HG02870 (cell line): ENCODE results near the gene TMEM209.
"Not testable (repeated sequence)": the region's sequence is repeated elsewhere in the genome, so short reads cannot be mapped to it uniquely, and the experiment has no call there.

ENCODE experiments used
- ATAC-seq: cut with Tn5 transposase; IDR thresholded peaks from one replicate; pipeline ENCODE4 v1.9.1; 2021; ENCODE audit warnings: mild to moderate bottlenecking, moderate library complexity; ENCODE audit not compliant: unreplicated experiment

TMEM209 gene

DNA sequence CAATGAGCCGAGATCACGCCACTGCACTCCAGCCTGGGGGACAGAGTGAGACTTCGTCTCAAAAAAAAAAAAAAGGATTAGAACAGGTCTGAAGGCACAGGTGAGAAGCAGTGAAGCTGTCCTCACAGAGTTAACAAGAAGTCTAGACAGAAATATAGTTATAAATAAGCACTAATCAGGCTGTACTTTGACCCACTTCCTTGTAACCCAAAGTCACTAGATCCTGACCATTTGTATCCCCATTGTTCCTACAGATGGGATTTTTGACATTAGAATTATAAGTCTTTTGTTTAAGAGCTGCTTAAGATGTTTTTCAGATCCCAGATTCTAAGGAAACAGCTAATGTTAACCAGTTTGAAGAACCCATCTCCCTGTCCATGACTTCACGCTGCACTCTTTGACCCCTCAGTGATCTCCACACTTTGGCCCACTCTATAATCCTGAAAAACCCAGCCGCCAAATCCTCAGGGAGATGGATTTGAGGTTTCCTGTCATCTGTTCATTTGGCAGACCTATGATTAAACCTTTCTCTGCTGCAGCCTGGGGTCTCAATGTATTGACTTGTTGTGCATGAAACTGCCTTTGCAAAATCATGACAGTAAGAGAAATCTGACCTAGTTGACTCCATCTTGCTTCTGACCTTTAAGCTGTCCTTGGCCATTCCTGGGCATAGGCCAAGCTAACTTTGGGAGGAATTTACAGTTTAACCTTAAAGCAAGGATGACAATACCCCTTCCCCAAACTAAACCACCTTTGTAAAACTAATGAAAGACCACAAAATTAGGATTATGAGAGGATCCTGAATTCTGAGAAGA lies 13.8 kb upstream of the TMEM209 start:
- ATAC-seq: no peak

GRCh38 chr7:130216750-130217149 lies 11.5 kb upstream of the TMEM209 start:
- no peak for ATAC-seq

- ATAC-seq: no peak
These were observed 10.8 kb upstream of the TMEM209 start for GRCh38 chr7:130216025-130216424.

- ATAC-seq: no peak
These were observed 8.6 kb upstream of the TMEM209 start for GRCh38 chr7:130213828-130214227.

GRCh38 chr7:130210181-130210935 lies 5.2 kb upstream of the TMEM209 start:
- ATAC-seq: no peak

DNA sequence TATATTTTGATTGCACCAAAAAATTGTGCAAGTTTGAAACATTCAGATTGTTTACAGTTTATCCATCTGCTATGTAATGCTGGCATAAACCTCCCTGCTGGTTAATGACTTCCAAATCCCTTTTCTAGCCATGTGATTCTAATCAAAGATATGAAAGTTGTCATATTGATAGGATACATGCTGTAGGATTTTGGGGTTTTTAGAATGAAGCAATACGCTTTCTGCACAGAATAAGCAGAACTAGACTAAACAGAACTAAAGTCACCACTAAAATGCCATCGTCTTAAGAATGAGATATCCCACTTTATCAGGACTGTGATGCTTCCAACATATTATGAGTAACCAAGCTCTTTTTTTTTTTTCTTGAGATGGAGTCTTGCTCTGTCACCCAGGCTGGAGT lies 3.3 kb upstream of the TMEM209 start:
- ATAC-seq: no peak

- ATAC-seq: no peak
These were observed 2.4 kb upstream of the TMEM209 start, which contains the start of gene SSMEM1 for GRCh38 chr7:130207642-130208041. SSMEM1 (plus strand) TSS chr7:130207860; CDS start chr7:130207911, 51 bp downstream.

GRCh38 chr7:130207033-130207432 lies 1.8 kb upstream of the TMEM209 start:
- ATAC-seq: no peak

DNA sequence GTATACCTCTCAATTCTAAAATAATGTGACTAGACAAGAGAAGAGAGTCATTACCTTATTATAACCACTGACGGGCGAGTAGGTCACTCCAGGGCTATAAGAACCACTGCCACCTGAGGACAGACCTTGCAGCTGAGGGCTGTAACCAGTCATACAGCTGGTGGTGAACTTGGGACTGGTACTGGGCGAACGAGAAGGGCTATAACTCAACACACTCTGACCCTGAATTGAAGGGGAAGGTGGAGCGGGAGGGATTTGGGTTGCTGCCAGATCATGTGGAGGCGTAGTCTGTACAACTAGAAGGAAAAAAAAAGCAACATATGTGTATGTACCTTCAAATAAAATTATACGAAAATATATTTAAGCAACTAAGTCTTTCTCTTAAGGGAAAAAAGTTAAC lies 3.4 kb downstream of the TMEM209 start:
- no peak for ATAC-seq

DNA sequence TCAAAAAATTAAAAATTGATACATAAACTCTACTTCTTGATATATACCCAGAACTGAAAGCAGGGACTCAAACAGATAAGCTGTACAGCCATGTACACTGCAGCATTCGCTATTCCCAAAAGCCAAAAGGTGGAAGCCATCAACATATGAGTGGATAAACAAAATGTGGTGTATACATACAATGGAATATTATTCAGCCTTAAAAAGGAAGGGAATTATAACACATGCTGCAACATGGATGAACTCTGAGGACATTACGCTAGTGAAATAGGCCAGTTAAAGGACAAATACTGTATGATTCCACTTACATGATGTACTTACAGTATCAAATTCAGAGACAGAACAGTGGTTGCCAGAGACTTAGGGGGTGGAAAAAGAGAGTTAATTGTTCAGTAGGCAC lies 8.1 kb downstream of the TMEM209 start:
- ATAC-seq: no peak

GRCh38 chr7:130196476-130196875 lies 8.7 kb downstream of the TMEM209 start:
- no peak for ATAC-seq

GRCh38 chr7:130195396-130195795 lies 9.8 kb downstream of the TMEM209 start:
- ATAC-seq: no peak

- ATAC-seq: no peak
These were observed 13.4 kb downstream of the TMEM209 start for GRCh38 chr7:130191791-130192190.

DNA sequence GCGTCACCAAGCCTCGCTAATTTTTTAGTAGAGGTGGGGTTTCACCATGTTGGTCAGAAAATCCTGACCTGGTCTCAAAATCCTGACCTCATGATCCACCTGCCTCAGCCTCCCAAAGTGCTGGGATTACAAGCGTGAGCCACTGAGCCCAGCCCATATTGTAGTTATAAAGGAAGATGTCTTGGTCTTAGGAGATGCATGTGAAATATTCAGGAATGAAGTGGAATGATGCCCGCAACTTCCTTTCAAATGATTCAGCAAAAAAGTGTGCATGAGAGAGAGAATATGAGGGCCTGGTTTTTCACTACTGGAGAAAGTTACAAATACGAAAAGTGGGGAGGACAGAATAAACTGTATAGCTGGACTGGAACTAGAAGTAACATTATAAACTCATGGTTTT lies 15.9 kb downstream of the TMEM209 start:
- no peak for ATAC-seq

DNA sequence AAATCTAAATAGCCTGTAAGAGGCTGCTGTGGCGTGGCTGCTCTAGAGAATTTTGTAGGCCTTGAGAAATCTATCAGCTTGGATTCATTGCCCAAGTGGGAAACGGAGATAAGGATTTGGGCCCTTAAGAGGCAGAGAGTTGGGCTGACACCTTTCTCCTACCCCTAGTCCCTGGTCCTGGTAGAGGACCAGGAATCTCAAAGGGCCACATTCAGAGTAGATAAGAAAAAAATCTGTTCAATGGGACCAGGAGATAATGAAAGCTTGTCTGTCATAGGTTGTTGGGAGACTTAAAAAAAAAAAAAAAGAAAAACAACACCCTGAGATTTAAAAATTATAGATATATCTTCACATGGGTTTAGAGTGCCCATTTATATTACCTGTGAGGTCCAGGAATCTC lies 17.8 kb downstream of the TMEM209 start:
- ATAC-seq: no peak

DNA sequence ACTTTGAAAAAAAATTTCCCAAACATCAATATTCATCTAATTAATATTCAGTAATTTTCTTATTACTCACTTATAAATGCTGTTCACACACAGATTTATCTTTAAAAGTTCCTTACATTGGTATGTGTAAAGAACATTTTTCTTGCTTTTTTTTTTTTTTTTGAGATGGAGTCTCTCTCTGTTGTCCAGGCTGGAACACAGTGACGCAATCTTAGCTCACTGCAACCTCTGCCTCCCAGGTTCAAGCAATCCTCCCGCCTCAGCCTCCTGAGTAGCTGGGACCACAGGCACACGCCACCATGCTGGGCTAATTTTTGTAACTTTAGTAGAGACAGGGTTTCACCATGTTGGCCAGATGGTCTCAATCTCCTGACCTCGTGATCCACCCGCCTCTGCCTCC lies 20.9 kb downstream of the TMEM209 start:
- ATAC-seq: not testable (repeated sequence)

- ATAC-seq: peak; percentile 81
These were observed 22.2 kb downstream of the TMEM209 start for GRCh38 chr7:130182990-130183389.

DNA sequence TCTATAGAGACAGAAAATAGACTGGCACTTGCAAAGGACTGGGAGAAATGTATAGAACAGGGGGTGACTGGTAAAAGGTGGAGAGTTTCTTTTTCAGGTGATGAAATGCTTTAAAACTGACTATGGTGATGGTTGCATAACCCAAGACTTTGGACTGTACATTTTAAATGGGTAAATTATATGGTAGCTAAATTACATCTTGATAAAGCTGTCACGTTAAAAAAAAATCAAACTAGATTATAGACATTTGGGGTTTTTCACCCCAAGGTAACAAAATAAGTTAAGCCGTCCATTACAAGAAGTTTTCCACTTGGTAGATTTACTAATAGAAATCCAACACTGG lies 24.0 kb downstream of the TMEM209 start:
- no peak for ATAC-seq

GRCh38 chr7:130180571-130181262 lies 24.5 kb downstream of the TMEM209 start:
- no peak for ATAC-seq

- ATAC-seq: no peak
These were observed 25.6 kb downstream of the TMEM209 start for GRCh38 chr7:130179631-130180030.

- ATAC-seq: no peak
These were observed 27.0 kb downstream of the TMEM209 start for GRCh38 chr7:130178251-130178650.
